IMR-90 (cell line): ENCODE results near the gene NAGLU. TPM values are rescaled to one million over a fixed set of nuclear protein-coding genes. Genes with fewer than 3 reads are reported as not detected.

Source experiments
- ATAC-seq: fragments of 200-7000 bp; cut with Tn5 transposase; 2 replicates; pipeline ENCODE4 v1.9.1; 2020; ENCODE audit warnings: low read depth, mild to moderate bottlenecking, moderate library complexity
- BruUV-seq: library from RNA; stranded (reverse); fragments of 400-500 nt; replicated peaks from 2 replicates; lab custom pipeline; 2021; lab: Mats Ljungman, UMichigan
- CTCF ChIA-PET: fragments of 300-600 bp; formaldehyde crosslinking; extraction: SDS; loops from one replicate; lab custom pipeline; 2021; ENCODE audit warnings: antibody characterized with exemption; lab: Yijun Ruan, JAX
- POLR2A ChIA-PET: fragments of 300-600 bp; sonication (Branson Sonifier 250); formaldehyde crosslinking; loops from one replicate; lab custom pipeline; 2022; ENCODE audit warnings: antibody characterized with exemption; ENCODE audit not compliant: unreplicated experiment; lab: Charles Lee
- DNase-seq: peaks from one replicate; pipeline ENCODE4 v3.0.0; 2013
- H2AFZ ChIP-seq: replicated peaks from 2 replicates; pipeline ENCODE3; 2013; ENCODE audit warnings: low read length, mild to moderate bottlenecking; ENCODE audit not compliant: poor library complexity
- H2AK5ac ChIP-seq: 2 replicates; pipeline ENCODE4 v1.6.1; 2013; ENCODE audit warnings: low read depth, low read length, inconsistent platforms
- H2AK9ac ChIP-seq: replicated peaks from 2 replicates; pipeline ENCODE3; 2013; ENCODE audit warnings: mild to moderate bottlenecking, low read depth, low read length, moderate library complexity; ENCODE audit not compliant: poor library complexity
- H2BK120ac ChIP-seq: 2 replicates; pipeline ENCODE4 v1.6.1; 2013; ENCODE audit warnings: low read depth, low read length, inconsistent platforms
- H2BK15ac ChIP-seq: 3 replicates; pipeline ENCODE4 v1.6.1; 2013; ENCODE audit warnings: low read depth, low read length, inconsistent platforms
- H2BK20ac ChIP-seq: 2 replicates; pipeline ENCODE4 v1.6.1; 2013; ENCODE audit warnings: low read depth, mild to moderate bottlenecking, inconsistent platforms, low read length, moderate library complexity
- H2BK5ac ChIP-seq: 2 replicates; pipeline ENCODE4 v1.6.1; 2013; ENCODE audit warnings: mild to moderate bottlenecking, low read depth, low read length, inconsistent platforms; ENCODE audit not compliant: poor library complexity, severe bottlenecking
- H3K14ac ChIP-seq: replicated peaks from 2 replicates; pipeline ENCODE4 v1.6.1; 2013; ENCODE audit warnings: low read depth, low read length, inconsistent platforms
- H3K18ac ChIP-seq: 2 replicates; pipeline ENCODE4 v1.6.1; 2013; ENCODE audit warnings: low read depth, low read length, control low read depth
- H3K23ac ChIP-seq: 2 replicates; pipeline ENCODE4 v1.6.1; 2013; ENCODE audit warnings: low read depth, low read length, inconsistent platforms
- H3K27ac ChIP-seq: 2 replicates; pipeline ENCODE4 v1.5.1; 2013; ENCODE audit warnings: mild to moderate bottlenecking, control low read depth, low read length; ENCODE audit not compliant: insufficient read depth
- H3K27me3 ChIP-seq: 2 replicates; pipeline ENCODE4 v1.6.1; 2013; ENCODE audit warnings: low read length; ENCODE audit not compliant: control insufficient read depth, insufficient read depth
- H3K36me3 ChIP-seq: 2 replicates; pipeline ENCODE4 v1.6.1; 2013; ENCODE audit warnings: low read length, mixed read lengths; ENCODE audit not compliant: control insufficient read depth, insufficient read depth
- H3K4ac ChIP-seq: 2 replicates; pipeline ENCODE4 v1.6.1; 2013; ENCODE audit warnings: low read depth, low read length, inconsistent platforms
- H3K4me1 ChIP-seq: 2 replicates; pipeline ENCODE4 v1.6.1; 2013; ENCODE audit warnings: low read length, mixed read lengths; ENCODE audit not compliant: control insufficient read depth, insufficient read depth
- H3K4me2 ChIP-seq: 2 replicates; pipeline ENCODE4 v1.6.1; 2013; ENCODE audit warnings: low read depth, mild to moderate bottlenecking, control low read depth, low read length, moderate library complexity
- H3K4me3 ChIP-seq: 2 replicates; pipeline ENCODE4 v1.5.1; 2013; ENCODE audit warnings: low read depth, mild to moderate bottlenecking, control low read depth, low read length, moderate library complexity; ENCODE audit not compliant: insufficient read depth
- H3K56ac ChIP-seq: 2 replicates; pipeline ENCODE4 v1.6.1; 2013; ENCODE audit warnings: low read length, inconsistent platforms; ENCODE audit not compliant: insufficient read depth; ENCODE audit errors: extremely low read depth
- H3K79me1 ChIP-seq, 2 experiments: 2 replicates each; pipeline ENCODE4 v1.6.1; 2013; ENCODE audit warnings: low read length in 2 of 2, inconsistent platforms in 1 of 2, low read depth in 1 of 2
- H3K9ac ChIP-seq: 2 replicates; pipeline ENCODE4 v1.6.1; 2013; ENCODE audit warnings: low read depth, low read length, control low read depth
- H3K9me1 ChIP-seq: 2 replicates; pipeline ENCODE4 v1.6.1; 2013; ENCODE audit warnings: low read length, inconsistent platforms; ENCODE audit not compliant: insufficient read depth
- H3K9me3 ChIP-seq: 2 replicates; pipeline ENCODE4 v1.6.1; 2013; ENCODE audit warnings: low read length; ENCODE audit not compliant: control insufficient read depth, insufficient read depth
- H4K20me1 ChIP-seq: 2 replicates; pipeline ENCODE4 v1.6.1; 2013; ENCODE audit warnings: low read length, inconsistent platforms; ENCODE audit not compliant: insufficient read depth
- H4K5ac ChIP-seq: 2 replicates; pipeline ENCODE4 v1.6.1; 2013; ENCODE audit warnings: mild to moderate bottlenecking, low read depth, low read length, control low read depth
- H4K8ac ChIP-seq, 2 experiments: 2 replicates each; pipeline ENCODE4 v1.6.1; 2013; ENCODE audit warnings: low read depth in 2 of 2, low read length in 2 of 2, control low read depth in 1 of 2, inconsistent platforms in 1 of 2
- H4K91ac ChIP-seq: 2 replicates; pipeline ENCODE4 v1.6.1; 2013; ENCODE audit warnings: low read depth, low read length, inconsistent platforms; ENCODE audit not compliant: insufficient read depth
- BHLHE40 ChIP-seq: fragments of 150-350 bp; IDR thresholded peaks from 2 replicates; pipeline ENCODE4 v1.6.1; 2016; ENCODE audit warnings: mild to moderate bottlenecking, low read depth, low read length
- CEBPB ChIP-seq: IDR thresholded peaks from 2 replicates; pipeline ENCODE4 v1.6.1; 2012; ENCODE audit warnings: low read depth, low read length, improper control_type of control experiment
- WGBS, 2 experiments: methylation state at CpG; one replicate each; pipeline versions ENCODE4 v1.1.5 to v1.1.7; 2013; ENCODE audit warnings: missing lambda C conversion rate in 2 of 2; ENCODE audit not compliant: insufficient read length in 1 of 2; ENCODE audit errors: extremely low coverage in 2 of 2; 5-methylcytosine and 5-hydroxymethylcytosine counted together
- dilution Hi-C: fragments of 300-500 bp; cut with HindIII; formaldehyde crosslinking; loops from one replicate; pipeline ENCODE4 v1.14.3; 2018; ENCODE audit warnings: low sequenced_read_pairs; ENCODE audit not compliant: unreplicated experiment
- in situ Hi-C: fragments of 300-500 bp; cut with MboI; formaldehyde crosslinking; loops from 3 replicates; pipeline ENCODE4 v1.14.3; 2019; ENCODE audit warnings: low sequenced_read_pairs, inconsistent platforms, mixed read lengths
- intact Hi-C: fragments of 100-400 bp; cut with micrococcal nuclease; formaldehyde crosslinking; loops from 2 replicates; pipeline ENCODE4 v1.10.0; 2022
- polyA plus RNA-seq, 3 experiments: library from polyadenylated mRNA; depleted of rRNA; stranded (reverse); fragments of >200 nt; gene quantifications; 2 replicates each; pipeline ENCODE4 v1.2.3, GENCODE V29; 2012; ENCODE audit warnings: low replicate concordance in 1 of 3
- total RNA-seq: library from RNA; depleted of rRNA; stranded (reverse); fragments of >200 nt; gene quantifications from 2 replicates; pipeline ENCODE4 v1.2.3, GENCODE V29; 2012
- TF ChIP-seq, protein P1 (sequence below): conservative IDR thresholded peaks from 2 replicates; pipeline ENCODE4 v1.5.1; 2012; ENCODE audit warnings: mild to moderate bottlenecking, low read depth, low read length, improper control_type of control experiment

The NAGLU gene
- total and polyA plus RNA-seq, 2 of the 4 experiments (the other 2 are of a cell fraction), result 6.5 to 29.2 TPM

DNA sequence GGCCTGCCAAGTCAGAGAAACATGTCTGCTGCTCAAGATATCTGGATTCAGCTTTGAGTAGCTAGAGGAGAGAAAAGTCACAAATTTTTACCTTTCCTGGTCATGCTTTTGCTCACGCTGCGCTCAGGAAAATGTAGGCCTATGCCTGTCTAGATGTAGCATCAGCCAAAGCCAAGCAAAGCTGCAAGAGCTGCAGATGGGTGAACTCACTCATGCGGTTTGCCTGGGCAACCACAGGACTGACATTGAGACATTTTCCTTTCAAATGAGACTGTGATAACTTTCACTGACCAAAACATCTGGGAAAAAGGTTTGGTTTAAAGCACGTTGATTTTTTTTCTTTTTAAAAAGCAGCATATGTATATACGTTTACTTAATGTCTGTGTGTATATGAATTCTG is 34.0 kb upstream of the NAGLU start:
- Histone ChIP-seq H3K4me3 (no peak overlapping the region), H3K23ac (no peak overlapping the region), H2BK120ac (no peak overlapping the region), H2BK5ac (no peak overlapping the region), H2BK15ac (no peak overlapping the region), H3K36me3 (peaks cover 22% of the 10 kb centered on the region), H4K8ac (no peak overlapping the region), H3K27me3 (no peaks in the 10 kb centered on the region), H3K9ac (no peak overlapping the region), H3K27ac (no peak overlapping the region), H2AK9ac (no peak overlapping the region), H2AK5ac (no peak overlapping the region), H3K79me1 (no peaks in the 10 kb centered on the region), H3K14ac (no peak overlapping the region), H3K9me1 (no peaks in the 10 kb centered on the region), H4K20me1 (no peaks in the 10 kb centered on the region), H2AFZ (no peak overlapping the region), H4K5ac (no peak overlapping the region), H3K4me1 (no peaks in the 10 kb centered on the region), H3K56ac (no peak overlapping the region), H2BK20ac (no peak overlapping the region), H4K91ac (no peak overlapping the region), H3K4me2 (no peak overlapping the region), H3K18ac (no peak overlapping the region), H3K4ac (no peak overlapping the region), H3K9me3 (no peaks in the 10 kb centered on the region)
- TF ChIP-seq, protein P1, sequence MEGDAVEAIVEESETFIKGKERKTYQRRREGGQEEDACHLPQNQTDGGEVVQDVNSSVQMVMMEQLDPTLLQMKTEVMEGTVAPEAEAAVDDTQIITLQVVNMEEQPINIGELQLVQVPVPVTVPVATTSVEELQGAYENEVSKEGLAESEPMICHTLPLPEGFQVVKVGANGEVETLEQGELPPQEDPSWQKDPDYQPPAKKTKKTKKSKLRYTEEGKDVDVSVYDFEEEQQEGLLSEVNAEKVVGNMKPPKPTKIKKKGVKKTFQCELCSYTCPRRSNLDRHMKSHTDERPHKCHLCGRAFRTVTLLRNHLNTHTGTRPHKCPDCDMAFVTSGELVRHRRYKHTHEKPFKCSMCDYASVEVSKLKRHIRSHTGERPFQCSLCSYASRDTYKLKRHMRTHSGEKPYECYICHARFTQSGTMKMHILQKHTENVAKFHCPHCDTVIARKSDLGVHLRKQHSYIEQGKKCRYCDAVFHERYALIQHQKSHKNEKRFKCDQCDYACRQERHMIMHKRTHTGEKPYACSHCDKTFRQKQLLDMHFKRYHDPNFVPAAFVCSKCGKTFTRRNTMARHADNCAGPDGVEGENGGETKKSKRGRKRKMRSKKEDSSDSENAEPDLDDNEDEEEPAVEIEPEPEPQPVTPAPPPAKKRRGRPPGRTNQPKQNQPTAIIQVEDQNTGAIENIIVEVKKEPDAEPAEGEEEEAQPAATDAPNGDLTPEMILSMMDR, result no peak
- TF ChIP-seq BHLHE40, result no peak
- TF ChIP-seq CEBPB, result no peak
- dilution Hi-C loops (no loop called here), in situ Hi-C loops (no loop called here), intact Hi-C loops (loop anchor here (5.0 kb wide), 1 partner anchor 35 kb away; no protein-coding TSS in a partner anchor)
- POLR2A ChIA-PET, result no interaction called here
- ATAC-seq, result no peak
- no TSS peak for BruUV-seq
- 100% methylated on average over 2 of the region's 5 CpGs; no CpG with 5 or more reads in 1 of the 2 experiments for WGBS, 2 experiments
- CTCF ChIA-PET, result interaction anchor here (0.7 kb wide), 1 partner anchor 11 kb away, joined by 3 read pairs; no protein-coding TSS in a partner anchor
- no peak for DNase-seq
